ENCODE results near the gene AMN.

GRCh38 chr14:102920998-102921304 lies 1.5 kb upstream of the AMN start:
- TF ChIP-seq CTCF (conservative IDR thresholded peaks at IDR 0.05) (no peak), ZFX (IDR thresholded peaks at IDR 0.05) (no peak)

Data from C4-2B (cell line).